Prostate gland (tissue), 2 donors: Measurements from ENCODE around the gene CTIF. TPM values are rescaled to one million over a fixed set of nuclear protein-coding genes. Genes with fewer than 3 reads are reported as not detected.

Experiments
- DNase-seq: peaks from one replicate; pipeline ENCODE4 v3.0.0-alpha.2; 2019; ENCODE audit warnings: low spot score
- H3K27ac ChIP-seq, 2 donors: fragments of 200-600 bp; sonication (generic); 2 replicates each; pipeline ENCODE4 v1.5.1; 2017 to 2019
- H3K27me3 ChIP-seq: fragments of 200-600 bp; sonication (generic); replicated peaks from 2 replicates; pipeline ENCODE4 v1.5.1; 2019; ENCODE audit not compliant: insufficient read depth
- H3K36me3 ChIP-seq, 2 donors: fragments of 200-600 bp; sonication (generic); 1 replicate in 1 of 2; 2 replicates in 1 of 2; pipeline versions ENCODE4 v1.5.1 to v1.8.1; 2017 to 2019
- H3K4me1 ChIP-seq: fragments of 200-600 bp; sonication (generic); replicated peaks from 2 replicates; pipeline ENCODE4 v1.5.1; 2019
- H3K4me3 ChIP-seq, 2 donors: fragments of 200-600 bp; sonication (generic); 2 replicates each; pipeline ENCODE4 v1.5.1; 2017 to 2019
- H3K9me3 ChIP-seq: fragments of 200-600 bp; sonication (generic); 2 replicates; pipeline ENCODE4 v1.5.1; 2017
- POLR2A ChIP-seq: fragments of 450-650 bp; IDR thresholded peaks from one replicate; pipeline ENCODE4 v1.6.1; 2016; ENCODE audit warnings: antibody characterized with exemption, mild to moderate bottlenecking
- POLR2AphosphoS5 ChIP-seq: sonication (generic); formaldehyde crosslinking; IDR thresholded peaks from one replicate; pipeline ENCODE4 v1.6.1; 2017; ENCODE audit warnings: antibody characterized with exemption
- WGBS: methylation state at CpG from one replicate; pipeline ENCODE4 v1.1.5; 2018; 5-methylcytosine and 5-hydroxymethylcytosine counted together
- intact Hi-C: fragments of 100-400 bp; cut with DNase I; formaldehyde crosslinking; loops from one replicate; pipeline ENCODE4 v1.14.2; 2022
- total RNA-seq, 2 donors: library from RNA; depleted of rRNA; stranded (reverse); fragments of >200 nt; gene quantifications; one replicate each; pipeline ENCODE4 v1.1.0, GENCODE V29; 2016
- TF ChIP-seq, protein P1 (sequence below), 4 experiments: fragments of 200-600 bp in 2 of 4; fragments of 450-650 bp in 2 of 4; sonication (generic) in 2 of 4; IDR thresholded peaks; 1 replicate in 3 of 4; 2 replicates in 1 of 4; pipeline ENCODE4 v1.5.1; 2016 to 2019; ENCODE audit warnings: antibody characterized with exemption in 4 of 4, mild to moderate bottlenecking in 2 of 4, moderate library complexity in 2 of 4

The CTIF gene
- total RNA-seq, 2 donors from 2014 or later, result 8.1 to 57.9 TPM

GRCh38 chr18:48727681-48728080 is 188.8 kb downstream of the CTIF start:
- no peaks in the 10 kb centered on the region for H3K36me3 ChIP-seq
- intact Hi-C loops, result no loop called here
- no peaks in the 10 kb centered on the region for H3K9me3 ChIP-seq
- H3K27ac ChIP-seq, result peak overlapping the region in 1 of 2 donors; percentile 30
- H3K4me1 ChIP-seq, result no peaks in the 10 kb centered on the region
- 61% methylated on average over 2 of the region's 2 CpGs for WGBS
- TF ChIP-seq, protein P1, sequence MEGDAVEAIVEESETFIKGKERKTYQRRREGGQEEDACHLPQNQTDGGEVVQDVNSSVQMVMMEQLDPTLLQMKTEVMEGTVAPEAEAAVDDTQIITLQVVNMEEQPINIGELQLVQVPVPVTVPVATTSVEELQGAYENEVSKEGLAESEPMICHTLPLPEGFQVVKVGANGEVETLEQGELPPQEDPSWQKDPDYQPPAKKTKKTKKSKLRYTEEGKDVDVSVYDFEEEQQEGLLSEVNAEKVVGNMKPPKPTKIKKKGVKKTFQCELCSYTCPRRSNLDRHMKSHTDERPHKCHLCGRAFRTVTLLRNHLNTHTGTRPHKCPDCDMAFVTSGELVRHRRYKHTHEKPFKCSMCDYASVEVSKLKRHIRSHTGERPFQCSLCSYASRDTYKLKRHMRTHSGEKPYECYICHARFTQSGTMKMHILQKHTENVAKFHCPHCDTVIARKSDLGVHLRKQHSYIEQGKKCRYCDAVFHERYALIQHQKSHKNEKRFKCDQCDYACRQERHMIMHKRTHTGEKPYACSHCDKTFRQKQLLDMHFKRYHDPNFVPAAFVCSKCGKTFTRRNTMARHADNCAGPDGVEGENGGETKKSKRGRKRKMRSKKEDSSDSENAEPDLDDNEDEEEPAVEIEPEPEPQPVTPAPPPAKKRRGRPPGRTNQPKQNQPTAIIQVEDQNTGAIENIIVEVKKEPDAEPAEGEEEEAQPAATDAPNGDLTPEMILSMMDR (IDR thresholded peaks at IDR 0.05), result no peak
- TF ChIP-seq POLR2A, result no peak
- no peak for TF ChIP-seq POLR2AphosphoS5
- H3K27me3 ChIP-seq, result no peaks in the 10 kb centered on the region
- no peak overlapping the region for H3K4me3 ChIP-seq
- DNase-seq, result no peak

GRCh38 chr18:48728204-48728833 is 189.5 kb downstream of the CTIF start:
- intact Hi-C loops, result no loop called here
- no peak for TF ChIP-seq POLR2A
- TF ChIP-seq POLR2AphosphoS5, result no peak
- TF ChIP-seq, protein P1 (IDR thresholded peaks at IDR 0.05), result no peak
- H3K4me3 ChIP-seq, result no peak overlapping the region
- 63% methylated on average over 6 of the region's 6 CpGs for WGBS
- no peaks in the 10 kb centered on the region for H3K36me3 ChIP-seq
- no peak overlapping the region for H3K27ac ChIP-seq
- H3K9me3 ChIP-seq, result no peaks in the 10 kb centered on the region
- no peak for DNase-seq
- H3K27me3 ChIP-seq, result no peaks in the 10 kb centered on the region
- H3K4me1 ChIP-seq, result no peaks in the 10 kb centered on the region

GRCh38 chr18:48729404-48729803 is 190.6 kb downstream of the CTIF start:
- Histone ChIP-seq H3K27ac (no peak overlapping the region), H3K9me3 (no peaks in the 10 kb centered on the region), H3K4me1 (no peaks in the 10 kb centered on the region), H3K27me3 (no peaks in the 10 kb centered on the region), H3K4me3 (no peak overlapping the region), H3K36me3 (no peaks in the 10 kb centered on the region)
- DNase-seq, result no peak
- no peak for TF ChIP-seq POLR2A
- TF ChIP-seq, protein P1 (IDR thresholded peaks at IDR 0.05), result no peak
- no peak for TF ChIP-seq POLR2AphosphoS5
- 90% methylated on average over 8 of the region's 8 CpGs for WGBS
- intact Hi-C loops, result no loop called here

DNA sequence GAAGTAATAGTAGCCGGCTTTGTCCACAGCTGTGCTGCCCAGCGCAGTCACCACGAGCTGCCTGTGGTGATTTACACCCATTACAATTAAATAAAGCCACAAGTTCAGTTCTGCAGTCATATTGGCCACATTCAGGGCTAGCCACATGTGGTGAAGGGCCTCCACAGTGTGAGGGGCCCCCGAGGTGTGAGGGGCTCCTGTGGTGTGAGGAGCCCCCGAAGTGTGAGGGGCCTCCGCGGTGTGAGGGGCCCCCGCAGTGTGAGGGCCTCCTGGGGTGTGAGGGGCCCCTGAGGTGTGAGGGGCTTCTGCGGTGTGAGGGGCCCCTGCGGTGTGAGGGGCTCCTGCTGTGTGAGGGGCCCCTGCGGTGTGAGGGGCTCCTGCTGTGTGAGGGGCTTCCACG is 191.2 kb downstream of the CTIF start:
- no peaks in the 10 kb centered on the region for H3K27me3 ChIP-seq
- H3K27ac ChIP-seq, result no peak overlapping the region
- no peaks in the 10 kb centered on the region for H3K9me3 ChIP-seq
- 78% methylated on average over 10 of the region's 12 CpGs for WGBS
- intact Hi-C loops, result no loop called here
- no peak for TF ChIP-seq POLR2AphosphoS5
- TF ChIP-seq, protein P1 (IDR thresholded peaks at IDR 0.05), result no peak
- H3K4me3 ChIP-seq, result no peak overlapping the region
- H3K4me1 ChIP-seq, result no peaks in the 10 kb centered on the region
- DNase-seq, result no peak
- H3K36me3 ChIP-seq, result no peaks in the 10 kb centered on the region

DNA sequence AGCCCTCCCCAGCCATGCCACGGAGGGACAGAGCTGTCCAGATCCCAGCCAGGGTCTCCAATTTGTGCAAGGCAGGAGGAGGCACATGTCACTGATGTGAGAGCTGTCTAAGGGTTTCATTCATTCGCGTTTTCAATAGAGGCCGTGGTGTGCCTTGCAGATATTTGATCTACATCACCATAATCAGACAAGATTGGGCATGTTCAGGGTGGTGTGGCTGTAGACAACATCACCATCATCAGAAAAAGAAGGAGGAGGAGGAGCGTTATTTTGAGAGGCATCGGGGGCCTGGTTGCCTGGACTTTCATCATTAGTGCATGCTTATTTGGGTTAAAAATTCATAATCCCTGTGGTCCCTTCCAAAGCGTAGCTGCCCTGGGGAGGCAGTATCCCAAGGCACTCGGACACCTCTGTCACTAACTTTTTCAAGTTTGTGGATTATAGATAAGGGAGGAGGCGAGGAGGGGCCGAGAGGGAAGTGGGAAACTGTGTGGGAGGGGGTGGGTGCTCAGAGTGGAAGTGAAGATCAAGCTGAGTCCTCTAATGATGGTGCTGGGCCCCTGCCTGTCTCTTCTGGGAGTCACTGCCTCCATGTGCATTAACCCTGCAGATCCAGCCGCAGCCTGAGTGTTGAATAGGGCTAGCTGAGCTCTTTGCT is 194.1 kb downstream of the CTIF start:
- intact Hi-C loops, result no loop called here
- Histone ChIP-seq H3K9me3 (no peaks in the 10 kb centered on the region), H3K4me3 (no peak overlapping the region), H3K27me3 (no peaks in the 10 kb centered on the region), H3K36me3 (no peaks in the 10 kb centered on the region), H3K4me1 (no peaks in the 10 kb centered on the region), H3K27ac (no peak overlapping the region)
- no peak for DNase-seq
- no peak for TF ChIP-seq POLR2A
- no peak for TF ChIP-seq POLR2AphosphoS5
- TF ChIP-seq, protein P1 (IDR thresholded peaks at IDR 0.05), result no peak
- WGBS, result 47% methylated on average over 11 of the region's 11 CpGs
